Measurements from ENCODE around the gene PLAAT1.

The PLAAT1 gene

GRCh38 chr3:193248848-193249468, 7.9 kb downstream of the PLAAT1 start:
- no peak overlapping the region for H3K4me3 ChIP-seq (ENCODE audit: low read length)
- no peak for TF ChIP-seq CTCF (IDR thresholded peaks at IDR 0.05; ENCODE audit: insufficient read depth, low read depth, low read length, missing control alignments)
- no peak for DNase-seq (ENCODE audit: low read depth)

GRCh38 chr3:193250492-193250891, 9.5 kb downstream of the PLAAT1 start:
- no peak for TF ChIP-seq CTCF (IDR thresholded peaks at IDR 0.05; ENCODE audit: insufficient read depth, low read depth, low read length, missing control alignments)
- DNase-seq (ENCODE audit: low read depth), result peak; percentile 22
- no peak overlapping the region for H3K4me3 ChIP-seq (ENCODE audit: low read length)

- TF ChIP-seq CTCF (IDR thresholded peaks at IDR 0.05; ENCODE audit: insufficient read depth, low read depth, low read length, missing control alignments), result no peak
Observed at GRCh38 chr3:193253986-193254660, 13.1 kb downstream of the PLAAT1 start.

DNA sequence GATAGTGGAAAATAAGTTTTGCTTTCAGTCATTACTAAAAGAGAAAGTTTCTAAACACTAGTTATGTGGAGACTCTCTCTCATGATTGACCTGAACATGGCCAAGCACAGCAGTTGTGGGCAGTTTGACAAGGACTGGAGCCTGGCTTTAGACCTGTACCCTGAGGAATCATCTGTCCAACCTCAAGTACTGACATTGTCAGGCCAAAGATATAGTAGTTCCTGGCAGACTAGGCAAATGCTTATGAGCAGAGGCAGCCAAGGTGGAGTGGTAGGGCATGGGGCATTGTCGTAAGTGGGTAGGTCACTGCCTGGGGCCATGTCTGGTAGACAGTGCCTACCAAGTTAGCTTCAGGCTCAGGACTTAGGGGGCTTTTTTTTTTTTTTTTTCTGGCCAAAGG, 20.9 kb downstream of the PLAAT1 start:
- no peak for TF ChIP-seq CTCF (IDR thresholded peaks at IDR 0.05; ENCODE audit: insufficient read depth, low read depth, low read length, missing control alignments)
- no peak overlapping the region for H3K4me3 ChIP-seq (ENCODE audit: low read length)
- DNase-seq (ENCODE audit: low read depth), result no peak

More at GRCh38 chr3:193253986-193254660, 13.1 kb downstream of the PLAAT1 start:
- no peak for DNase-seq (ENCODE audit: low read depth)
- H3K4me3 ChIP-seq (ENCODE audit: low read length), result no peak overlapping the region

DNA sequence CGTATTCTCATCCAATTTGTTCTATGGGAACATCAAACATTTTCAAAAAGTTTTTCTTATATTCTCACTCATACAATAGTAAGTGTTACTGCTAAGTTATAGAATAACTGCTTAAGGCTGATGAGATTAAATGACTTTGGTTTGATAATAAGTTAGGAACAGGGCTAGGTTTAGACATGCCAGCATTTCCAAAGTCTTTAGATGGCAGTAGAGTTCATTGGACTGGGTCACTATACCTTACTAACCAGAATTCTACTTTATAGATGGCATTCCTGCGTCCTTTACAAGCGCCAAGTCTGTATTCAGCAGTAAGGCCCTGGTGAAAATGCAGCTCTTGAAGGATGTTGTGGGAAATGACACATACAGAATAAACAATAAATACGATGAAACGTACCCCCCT, 21.7 kb downstream of the PLAAT1 start:
- no peak for DNase-seq (ENCODE audit: low read depth)
- peak; percentile 15 for TF ChIP-seq CTCF (IDR thresholded peaks at IDR 0.05; ENCODE audit: insufficient read depth, low read depth, low read length, missing control alignments)

GRCh38 chr3:193269343-193270028, 28.5 kb downstream of the PLAAT1 start:
- no peak for TF ChIP-seq CTCF (IDR thresholded peaks at IDR 0.05; ENCODE audit: insufficient read depth, low read depth, low read length, missing control alignments)
- no peak for DNase-seq (ENCODE audit: low read depth)
- H3K4me3 ChIP-seq (ENCODE audit: low read length), result no peak overlapping the region

More for the DNA sequence above, 21.7 kb downstream of the PLAAT1 start:
- H3K4me3 ChIP-seq (ENCODE audit: low read length), result no peak overlapping the region

Measured in epithelial cell of esophagus (primary cell).